DMS 273 treated with DMSO at 0.1 percent for 48 hours (cell line): ENCODE data around the gene CACNG1.

Experiments used
- DNase-seq: peaks from one replicate; lab custom pipeline; 2025; lab: John Stamatoyannopoulos, UW

Gene CACNG1

GRCh38 chr17:67051837-67052236, 7.5 kb downstream of the CACNG1 start:
- DNase-seq, result no peak

DNA sequence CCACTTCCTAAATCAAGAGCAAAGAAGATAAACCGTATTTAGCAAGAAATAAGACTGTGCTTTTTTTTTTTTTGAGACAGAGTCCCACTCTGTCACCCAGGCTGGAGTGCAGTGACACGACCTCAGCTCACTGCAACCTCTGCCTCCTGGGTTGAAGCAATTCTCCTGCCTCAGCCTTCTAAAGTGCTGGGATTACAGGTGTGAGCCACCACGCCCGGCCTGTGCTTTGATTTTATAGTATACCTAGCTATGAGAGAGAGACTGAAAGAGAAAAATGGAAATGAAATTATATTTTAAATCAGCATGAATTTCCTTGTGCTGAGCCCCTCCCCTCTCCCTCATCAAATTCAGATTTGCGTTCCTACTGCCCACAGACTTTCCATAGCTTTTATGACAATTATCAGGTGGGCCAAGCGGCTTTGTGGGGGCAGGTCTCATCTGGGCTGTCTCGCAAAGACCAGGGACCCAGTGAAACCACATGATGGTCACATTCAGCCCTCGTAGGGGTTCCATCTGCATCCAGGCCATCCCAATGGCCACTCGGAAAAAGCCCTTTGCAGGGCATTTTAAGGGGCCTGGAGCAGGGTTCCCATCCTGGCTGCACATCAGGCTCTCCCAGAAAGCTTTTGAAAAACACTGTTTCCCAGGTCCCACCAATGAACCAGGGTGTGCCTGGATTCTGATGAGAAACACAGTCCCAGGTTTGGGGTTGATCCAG, 8.5 kb downstream of the CACNG1 start:
- DNase-seq, result no peak

DNA sequence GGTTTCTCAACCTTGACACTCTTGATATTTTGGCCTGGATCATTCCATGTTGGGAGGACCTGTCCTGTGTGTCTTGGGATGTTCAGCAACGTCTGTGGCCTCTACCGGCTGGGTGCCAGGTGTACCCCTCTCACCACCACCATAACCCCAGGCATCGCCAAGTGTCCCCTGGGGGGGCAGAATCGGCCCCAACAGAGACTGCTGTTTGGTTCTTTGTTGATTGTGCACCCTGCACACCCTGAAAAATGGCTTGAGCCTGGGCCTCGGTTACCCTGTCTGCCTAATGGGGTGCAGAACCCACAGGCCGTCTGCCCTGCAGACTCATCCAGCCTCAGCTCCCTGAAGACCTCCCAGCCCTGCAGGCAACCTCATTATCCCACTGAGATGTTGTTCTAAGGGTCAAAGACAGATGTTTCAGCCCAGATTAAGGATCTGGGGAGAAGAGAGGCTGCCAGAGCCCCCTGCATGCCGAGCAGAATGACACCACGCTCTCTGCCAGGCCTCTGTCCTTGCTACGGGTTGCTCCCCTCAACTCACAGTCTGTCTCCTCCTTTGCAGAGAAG, 9.2 kb downstream of the CACNG1 start:
- DNase-seq, result no peak

GRCh38 chr17:67054011-67054591, 9.7 kb downstream of the CACNG1 start:
- no peak for DNase-seq

DNA sequence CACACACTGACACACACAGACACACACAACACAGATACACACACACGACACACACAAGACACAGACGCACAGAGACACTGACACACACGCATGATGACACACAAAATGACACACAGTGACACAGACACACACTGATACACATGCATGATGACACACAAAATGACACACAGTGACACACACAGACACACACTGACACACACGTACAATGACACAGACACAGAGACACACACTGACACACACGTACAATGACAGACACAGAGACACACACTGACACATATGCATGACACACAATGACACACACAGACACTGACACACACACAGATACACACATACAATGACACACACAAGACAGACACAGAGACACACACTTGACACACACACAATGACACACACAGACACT, 10.3 kb downstream of the CACNG1 start:
- no peak for DNase-seq

DNA sequence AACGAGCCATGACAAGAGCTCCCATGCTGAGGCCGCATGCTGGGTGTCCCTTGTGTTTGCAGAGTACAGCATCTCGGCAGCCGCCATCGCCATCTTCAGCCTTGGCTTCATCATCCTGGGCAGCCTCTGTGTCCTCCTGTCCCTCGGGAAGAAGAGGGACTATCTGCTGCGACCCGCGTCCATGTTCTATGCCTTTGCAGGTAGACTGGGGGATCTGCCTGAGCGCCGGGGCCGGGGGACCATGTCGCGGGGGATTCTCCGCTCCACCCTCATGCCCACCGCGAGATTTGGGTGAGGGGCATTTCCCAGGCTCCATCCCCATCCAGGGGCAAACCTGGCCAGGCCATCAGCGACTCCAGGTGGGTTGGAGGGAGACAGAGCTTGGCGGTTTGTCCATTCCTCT, 10.7 kb downstream of the CACNG1 start:
- DNase-seq, result no peak

- no peak for DNase-seq
Observed at GRCh38 chr17:67055811-67056745, 11.7 kb downstream of the CACNG1 start.

DNA sequence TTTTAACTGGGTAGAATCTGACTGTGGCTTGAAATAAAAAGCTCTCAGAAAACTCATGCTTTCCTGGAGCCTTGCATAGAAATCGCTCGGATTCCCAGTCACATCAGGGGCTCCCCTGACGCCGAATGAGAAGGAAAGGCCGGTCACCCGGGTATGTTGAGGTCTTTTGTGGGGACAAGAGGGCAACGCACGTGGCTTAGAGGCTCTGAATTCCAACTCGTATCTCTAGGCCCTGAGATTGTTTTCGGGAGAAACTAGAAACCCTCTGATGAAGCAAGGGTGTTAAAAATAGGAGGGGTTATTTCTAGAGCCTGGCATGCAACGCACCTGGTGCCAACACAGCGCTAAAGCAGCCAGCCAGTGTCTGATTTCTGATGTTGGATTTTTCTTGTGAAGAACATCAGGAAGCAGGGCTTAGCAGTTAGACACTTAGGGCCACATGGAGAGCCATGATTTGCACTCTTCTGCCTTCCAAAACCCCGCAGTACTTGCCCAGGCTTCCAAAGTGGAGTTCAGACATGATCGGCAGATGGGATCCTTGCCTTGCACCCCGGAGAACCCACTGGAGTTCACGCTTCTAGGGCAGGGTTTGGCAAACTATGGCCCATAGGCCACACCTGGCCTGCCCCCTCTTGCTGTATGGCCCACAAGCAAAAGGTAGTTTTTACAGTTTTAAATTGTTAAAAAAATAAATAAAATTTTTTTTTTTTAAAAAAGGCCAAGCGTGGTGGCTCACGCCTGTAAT, 12.6 kb downstream of the CACNG1 start:
- DNase-seq, result no peak

- no peak for DNase-seq
Observed at GRCh38 chr17:67058036-67058435, 13.7 kb downstream of the CACNG1 start.

GRCh38 chr17:67059372-67059771, 15.0 kb downstream of the CACNG1 start:
- DNase-seq, result no peak

DNA sequence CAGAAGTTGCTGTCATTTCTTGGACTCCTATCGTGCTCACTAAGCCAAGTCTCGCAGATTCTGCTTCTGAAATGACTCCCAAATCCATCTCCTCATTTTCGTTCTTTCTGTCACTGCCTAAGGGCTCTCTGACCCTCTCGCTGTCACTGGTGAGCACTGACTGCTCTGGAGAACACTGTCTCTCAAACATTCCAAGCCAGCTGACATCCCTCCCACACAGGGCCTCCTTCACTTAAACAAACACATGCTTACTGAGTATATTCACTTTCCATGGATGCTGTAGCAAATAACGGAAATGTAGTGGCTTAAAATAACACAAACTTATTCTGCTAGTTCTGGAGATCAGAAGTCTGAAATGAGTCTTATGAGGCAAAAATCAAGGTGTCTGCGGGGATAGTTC, 18.8 kb downstream of the CACNG1 start:
- no peak for DNase-seq

DNA sequence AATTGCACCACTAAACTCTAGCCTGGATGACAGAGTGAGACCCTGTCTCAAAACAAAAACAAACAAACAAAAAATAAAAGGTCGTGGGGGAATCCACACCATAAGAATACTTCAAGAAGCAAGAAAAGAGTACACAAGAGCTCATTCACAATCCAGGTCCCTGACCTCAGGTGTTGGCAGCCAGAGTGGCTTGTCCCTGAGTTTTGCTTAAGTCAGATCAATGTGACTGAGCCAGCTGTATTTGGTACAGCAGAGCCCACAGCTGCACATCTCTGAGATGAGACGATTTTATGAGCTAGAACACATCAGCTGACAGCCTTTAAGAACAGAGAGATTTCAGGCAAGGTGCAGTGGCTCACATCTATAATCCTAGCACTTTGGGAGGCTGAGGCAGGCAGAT, 22.4 kb downstream of the CACNG1 start:
- no peak for DNase-seq

GRCh38 chr17:67067571-67068482, 23.5 kb downstream of the CACNG1 start:
- no peak for DNase-seq

DNA sequence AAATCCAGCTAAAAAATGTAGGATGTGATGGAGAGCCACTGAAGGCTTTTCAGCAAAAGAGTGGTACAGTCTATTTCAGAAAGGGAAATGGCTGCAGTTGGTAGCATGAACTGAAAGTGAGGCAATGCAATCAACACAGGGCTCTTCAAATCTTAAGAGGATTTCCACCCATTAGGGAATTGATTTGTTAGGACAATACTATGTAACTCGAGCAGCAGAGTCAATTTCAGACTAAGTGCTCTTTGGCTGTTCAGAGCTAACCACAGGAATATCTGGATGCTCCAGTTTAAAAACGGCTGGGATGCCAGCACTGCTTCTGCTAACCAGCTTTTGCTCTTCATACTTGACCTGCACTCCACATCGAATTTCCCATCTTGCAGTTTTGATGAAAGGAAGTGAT, 24.6 kb downstream of the CACNG1 start:
- DNase-seq, result no peak

DNA sequence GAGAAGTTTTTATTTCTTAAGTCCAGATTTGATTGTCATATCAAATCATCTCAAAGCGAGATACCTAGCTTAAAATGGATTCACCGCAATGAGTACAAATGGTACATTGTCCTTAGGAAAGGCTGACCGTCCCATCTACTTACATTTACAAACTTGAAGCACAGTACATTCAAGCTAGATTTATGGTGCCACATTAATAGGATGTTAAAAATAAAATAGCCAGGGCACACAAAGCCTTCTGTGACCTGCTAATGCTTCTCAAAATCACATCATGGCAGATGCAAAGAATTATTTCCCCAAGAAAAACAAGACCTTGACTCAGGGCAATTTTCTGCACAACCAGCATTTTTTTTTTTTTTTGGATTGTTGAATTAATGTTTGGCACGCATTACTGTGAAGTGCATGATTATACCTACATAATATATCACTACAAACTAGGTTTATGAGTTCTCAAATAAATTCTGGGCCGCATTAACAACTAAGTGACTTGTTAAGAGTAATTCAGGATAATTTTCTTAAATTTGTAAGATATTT, 25.3 kb downstream of the CACNG1 start:
- no peak for DNase-seq

GRCh38 chr17:67071595-67071994, 27.2 kb downstream of the CACNG1 start:
- no peak for DNase-seq

GRCh38 chr17:67072885-67073284, 28.5 kb downstream of the CACNG1 start:
- no peak for DNase-seq

GRCh38 chr17:67074781-67075180, 30.4 kb downstream of the CACNG1 start:
- DNase-seq, result no peak

DNA sequence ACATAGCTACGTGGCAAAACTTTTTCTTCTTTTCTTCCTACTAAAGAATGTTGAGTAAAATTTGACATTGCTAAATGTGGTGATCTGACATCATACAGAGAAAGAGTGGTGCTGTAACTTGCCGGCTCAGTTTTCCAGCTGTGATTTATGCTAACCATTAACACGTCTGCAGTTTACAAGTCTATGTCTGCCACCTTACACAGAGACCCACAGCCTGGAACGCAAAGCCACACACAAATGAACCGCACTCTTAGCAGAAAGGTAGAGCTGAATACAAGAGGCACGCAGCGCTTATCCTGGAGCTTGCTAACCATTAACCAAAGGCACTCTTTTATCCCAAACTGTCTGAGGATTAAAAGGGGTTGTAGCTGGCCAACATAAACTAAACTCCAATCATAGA, 31.9 kb downstream of the CACNG1 start:
- no peak for DNase-seq

DNA sequence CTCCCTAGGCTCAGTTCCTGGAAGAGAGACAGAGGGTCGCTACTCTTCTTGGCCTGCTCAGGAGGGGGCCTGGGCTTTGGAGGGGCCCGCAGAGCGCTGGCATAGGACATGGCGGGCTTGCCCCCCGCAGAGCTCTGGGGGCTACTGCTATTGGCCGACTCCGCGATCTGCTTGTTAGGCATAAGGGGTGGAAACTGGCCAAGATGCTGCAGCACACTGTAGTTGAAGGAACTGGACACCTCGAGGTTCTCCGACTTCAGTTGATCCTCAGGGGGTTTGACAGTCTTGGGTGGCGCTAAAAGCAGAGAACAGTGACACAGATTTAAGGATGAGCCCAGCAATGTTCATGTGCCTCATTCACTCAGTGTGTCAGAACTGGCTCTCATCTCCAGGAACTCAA, 33.9 kb downstream of the CACNG1 start:
- DNase-seq, result no peak

- no peak for DNase-seq
Observed at GRCh38 chr17:67079491-67079890, 35.1 kb downstream of the CACNG1 start.
